HG02623 (cell line): ENCODE measurements around the gene ATG13.

ENCODE experiments used
- ATAC-seq: cut with Tn5 transposase; IDR thresholded peaks from one replicate; pipeline ENCODE4 v1.9.1; 2021; ENCODE audit warnings: moderate library complexity; ENCODE audit not compliant: unreplicated experiment

ATG13 gene

DNA sequence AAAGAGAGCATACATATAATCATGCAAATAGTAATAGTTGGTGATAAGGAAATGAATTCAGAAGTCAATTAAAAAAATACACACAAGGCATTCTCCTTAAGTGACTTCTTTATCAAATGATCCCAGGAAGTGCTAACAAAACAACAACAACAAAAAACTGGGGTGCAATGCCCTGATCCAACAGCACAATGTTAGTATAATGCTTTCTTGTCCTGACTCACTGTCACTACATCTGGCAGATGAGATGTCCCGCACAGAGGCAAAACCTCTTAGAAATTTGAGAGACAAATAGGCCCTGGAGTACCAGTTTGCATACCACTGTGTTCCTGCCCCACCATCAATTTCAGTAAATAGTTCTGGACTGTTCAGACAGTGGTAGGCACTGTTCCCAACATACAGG lies 12.6 kb upstream of the ATG13 start:
- no peak for ATAC-seq

DNA sequence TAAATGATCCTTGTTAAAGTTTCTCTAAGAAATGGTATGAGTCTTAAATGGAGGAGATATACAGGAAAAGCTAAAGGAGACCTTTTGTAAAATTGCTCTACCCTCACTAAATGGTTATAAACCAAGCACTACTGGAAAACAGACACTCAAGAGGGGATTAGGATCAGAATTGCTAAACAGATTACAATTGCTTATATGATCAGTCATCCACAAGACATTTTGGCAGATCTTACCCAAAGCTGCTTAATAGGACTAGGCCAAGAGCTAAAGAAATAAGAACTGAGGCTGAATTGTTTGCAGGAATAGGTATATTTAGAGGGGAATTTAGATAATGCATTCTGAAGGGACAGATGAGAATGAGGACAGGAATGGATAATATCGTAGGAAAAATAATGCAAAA lies 9.8 kb upstream of the ATG13 start:
- no peak for ATAC-seq

DNA sequence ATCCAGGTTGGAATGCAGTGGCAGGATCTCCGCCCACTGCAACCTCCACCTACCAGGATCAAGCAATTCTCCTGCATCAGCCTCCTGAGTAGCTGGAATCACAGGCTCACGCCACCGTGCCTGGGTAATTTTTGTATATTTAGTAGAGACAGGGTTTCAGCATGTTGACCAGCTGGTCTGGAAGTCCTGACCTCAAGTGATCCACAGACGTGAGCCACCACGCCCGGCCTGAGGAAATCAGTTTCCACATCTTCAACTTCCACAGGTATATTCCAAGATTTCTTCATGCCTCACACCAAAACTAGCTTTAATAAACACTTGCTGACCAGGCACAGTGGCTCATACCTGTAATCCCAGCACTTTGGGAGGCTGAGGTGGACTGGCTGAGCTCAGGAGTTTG lies 8.0 kb upstream of the ATG13 start:
- no peak for ATAC-seq

DNA sequence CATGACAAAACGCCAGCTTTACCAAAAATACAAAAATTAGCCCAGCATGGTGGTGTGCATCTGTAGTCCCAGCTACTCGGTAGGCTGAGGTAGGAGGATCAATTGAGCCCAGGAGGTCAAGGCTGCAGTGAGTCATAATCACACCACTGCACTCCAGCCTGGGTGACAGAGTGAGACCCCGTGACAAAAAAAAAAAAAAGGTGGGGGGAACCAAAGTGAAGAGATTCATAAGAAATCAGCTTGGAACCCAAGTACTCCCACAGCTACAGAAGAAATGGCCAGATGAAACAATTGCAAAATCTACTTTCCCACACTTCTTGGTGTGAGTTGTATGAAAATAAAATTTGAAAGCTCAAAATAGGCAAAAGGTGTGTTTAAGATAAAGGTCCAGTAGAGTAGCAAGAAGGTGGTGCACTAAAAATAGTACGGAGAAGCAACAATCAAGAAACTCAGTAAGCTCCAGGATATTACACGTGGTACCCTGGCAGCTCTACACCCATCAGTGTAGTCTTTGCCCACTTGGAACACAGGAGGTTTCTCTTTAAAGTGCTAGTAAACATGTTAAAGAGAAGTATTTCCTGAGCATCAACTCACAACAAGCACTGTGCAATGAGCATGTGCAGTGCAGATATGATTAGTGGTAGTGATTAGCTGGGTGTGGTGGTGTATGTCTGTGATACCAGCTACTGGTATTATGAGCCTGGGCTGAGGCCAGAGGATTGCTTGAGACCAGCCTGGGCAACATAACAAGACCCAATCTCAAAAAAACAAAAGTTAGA lies 5.6 kb upstream of the ATG13 start:
- ATAC-seq, result no peak

DNA sequence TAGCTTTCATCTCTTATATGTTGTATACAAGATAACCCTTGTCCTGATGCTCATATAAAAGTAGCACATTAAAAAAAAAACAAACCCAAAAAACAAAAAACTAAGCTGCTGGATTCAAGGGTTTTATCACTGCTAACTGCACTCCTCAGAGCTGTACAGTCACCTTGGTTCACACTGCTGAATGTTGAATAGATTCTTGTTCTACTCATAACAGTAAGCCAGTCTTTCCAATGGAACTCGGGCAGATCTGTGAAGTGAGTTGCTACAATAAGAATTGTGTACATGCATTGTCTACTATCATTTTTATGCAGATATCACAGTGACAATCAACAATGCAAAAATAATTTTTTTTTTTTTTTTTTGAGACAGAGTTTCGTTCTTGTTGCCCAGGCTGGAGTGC lies 5.0 kb upstream of the ATG13 start:
- no peak for ATAC-seq

DNA sequence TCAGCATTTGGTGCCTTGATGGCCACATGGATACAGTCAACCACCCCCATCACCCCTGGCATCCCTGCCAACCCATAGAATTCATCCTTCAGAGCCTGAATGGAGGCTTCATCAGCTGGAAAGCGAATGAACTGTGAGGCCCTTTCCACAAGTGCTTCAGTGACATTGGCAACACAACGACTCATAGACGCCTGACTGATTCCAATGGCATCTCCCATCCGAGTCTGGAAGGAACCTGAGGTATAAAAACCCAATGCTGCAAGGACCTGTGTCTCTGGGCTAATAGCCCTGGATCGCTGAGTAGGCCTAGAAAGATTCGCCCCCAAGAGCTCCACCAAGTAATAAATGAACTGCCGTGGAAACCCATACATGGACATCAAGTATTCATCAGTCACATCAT lies 1.6 kb upstream of the ATG13 start:
- no peak for ATAC-seq

DNA sequence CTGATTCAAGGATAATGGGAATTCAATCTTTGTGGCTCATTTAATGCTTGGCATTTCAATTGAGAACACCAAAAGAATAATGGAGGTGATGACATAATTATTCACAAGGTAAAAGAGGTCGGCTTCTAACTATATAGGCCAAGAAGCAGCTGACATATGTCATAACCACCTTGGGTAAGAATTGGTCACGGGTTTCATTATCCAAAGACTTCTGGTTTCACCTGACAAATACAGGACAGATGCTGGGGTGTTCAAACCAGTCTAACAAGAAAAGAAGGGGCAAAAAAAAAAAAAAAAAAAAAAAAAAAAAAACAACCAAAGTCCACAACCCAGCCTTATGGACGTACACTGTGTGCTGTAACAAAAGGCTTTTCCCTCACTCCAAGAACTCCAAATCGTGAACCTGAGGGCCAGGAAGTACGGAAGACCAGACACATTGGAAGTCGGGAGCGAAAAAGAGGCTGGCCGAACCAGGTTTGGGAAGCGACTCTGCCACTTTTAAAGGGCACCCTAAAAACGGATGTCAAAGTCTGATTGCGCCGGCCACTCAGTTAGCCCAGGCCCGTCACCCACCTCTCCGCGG lies 711 bp upstream of the ATG13 start:
- ATAC-seq, result no peak

DNA sequence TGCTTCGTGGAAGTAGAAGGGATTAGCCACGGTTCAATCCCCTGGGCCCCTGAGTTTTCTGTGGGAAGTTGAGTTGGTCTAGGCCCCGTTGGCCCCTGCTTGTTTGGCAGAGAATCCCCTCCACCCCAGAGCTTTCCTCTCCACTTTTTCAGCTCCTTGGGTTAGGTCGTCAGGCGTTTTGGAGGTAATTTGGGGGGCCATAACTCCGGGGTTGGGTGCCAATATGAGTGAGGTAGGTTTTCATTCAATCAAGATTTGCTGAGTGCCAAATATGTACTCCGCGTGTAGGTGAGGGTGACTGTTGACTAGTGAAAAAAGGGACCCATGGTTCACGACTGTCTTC lies 590 bp downstream of the ATG13 start:
- ATAC-seq, result no peak

DNA sequence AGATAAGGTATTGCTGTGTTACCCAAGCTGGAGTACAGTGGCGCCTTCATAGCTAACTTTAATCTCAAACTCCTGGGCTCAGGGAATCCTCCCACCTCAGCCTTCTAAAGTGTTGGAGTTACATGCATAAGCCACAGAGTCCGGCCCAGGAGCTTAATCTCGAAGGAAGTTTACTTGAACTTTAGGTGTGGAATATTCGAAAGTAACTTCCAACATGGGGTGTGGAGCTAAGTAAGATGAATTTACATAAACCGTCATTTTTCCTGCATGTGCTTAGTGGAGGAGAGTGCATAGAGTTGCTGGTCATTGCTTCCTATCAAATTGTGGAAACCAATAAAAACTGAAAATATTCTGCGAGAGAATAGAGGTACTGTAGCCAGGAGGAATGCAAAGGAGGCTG lies 1.5 kb downstream of the ATG13 start:
- no peak for ATAC-seq

DNA sequence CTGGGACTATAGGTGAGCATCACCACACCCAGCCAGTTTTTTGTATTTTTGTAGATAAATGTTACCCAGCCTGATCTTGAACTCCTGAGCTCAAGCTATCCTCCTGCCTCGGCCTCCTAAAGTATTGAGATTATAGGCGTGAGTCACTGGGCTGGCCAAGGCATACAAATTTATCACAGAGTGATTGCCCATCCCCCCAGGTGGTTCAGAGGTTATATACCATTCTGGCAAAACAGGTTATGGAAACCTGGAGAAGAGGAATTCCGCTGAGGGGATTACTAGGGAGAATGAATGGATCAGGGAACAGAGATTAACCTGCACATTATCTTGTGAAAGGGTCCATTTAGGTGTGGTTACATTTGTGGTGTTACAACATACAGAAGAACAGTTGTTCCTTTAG lies 8.1 kb downstream of the ATG13 start:
- ATAC-seq, result no peak

DNA sequence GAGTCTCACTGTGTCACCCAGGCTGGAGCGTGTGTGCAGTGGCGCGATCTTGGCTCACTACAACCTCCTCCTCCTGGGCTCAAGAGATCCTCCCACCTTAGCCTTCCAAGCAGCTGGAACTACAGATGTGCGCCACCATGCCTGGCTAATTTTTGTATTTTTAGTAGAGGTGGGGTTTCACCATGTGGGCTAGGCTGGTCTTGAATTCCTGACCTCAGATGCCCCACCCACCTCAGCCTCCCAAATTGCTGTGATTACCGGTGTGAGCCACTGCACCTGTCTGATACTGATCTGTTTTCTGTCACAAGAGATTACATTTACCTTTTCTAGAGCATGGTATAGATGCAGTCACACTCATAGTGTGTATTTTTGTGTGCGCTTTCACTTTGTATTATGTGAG lies 11.6 kb downstream of the ATG13 start:
- no peak for ATAC-seq

DNA sequence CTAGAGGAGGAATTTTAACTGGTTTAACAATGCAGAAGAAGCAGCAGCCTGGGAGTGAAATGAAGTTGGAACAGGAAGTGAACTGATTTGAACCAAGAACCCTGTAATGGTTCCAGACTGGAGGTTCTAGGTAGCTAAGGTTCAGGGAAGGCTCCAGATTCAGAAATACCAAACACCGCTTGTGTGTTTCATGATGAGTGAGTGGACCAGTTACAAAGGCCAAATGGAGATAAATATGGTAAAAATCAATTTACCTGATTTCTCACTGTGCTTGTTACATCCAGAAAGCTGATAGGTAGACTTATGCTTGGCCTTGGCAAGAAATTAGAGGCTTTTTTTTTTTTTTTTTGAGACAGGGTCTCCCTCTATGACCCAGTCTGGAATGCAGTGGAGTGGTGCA lies 12.9 kb downstream of the ATG13 start:
- ATAC-seq, result no peak

DNA sequence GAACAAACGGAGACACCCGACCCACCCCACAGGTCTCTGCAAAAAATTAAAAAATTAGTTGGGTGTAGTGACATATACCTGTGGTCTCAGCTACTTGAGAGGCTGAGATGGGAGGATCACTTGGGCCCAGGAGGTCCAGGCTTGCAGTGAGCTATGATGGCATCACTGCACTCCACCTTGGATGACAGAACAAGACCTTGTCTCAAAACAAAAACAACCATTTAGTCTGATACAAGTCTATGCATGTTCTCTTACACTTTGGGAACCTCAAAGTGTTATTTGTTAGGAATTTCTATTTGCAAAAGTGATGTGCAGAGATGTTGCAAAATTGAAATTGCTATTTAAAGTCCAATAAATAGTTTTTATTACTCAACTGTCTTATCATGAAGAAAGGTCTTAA lies 14.3 kb downstream of the ATG13 start:
- ATAC-seq, result no peak

DNA sequence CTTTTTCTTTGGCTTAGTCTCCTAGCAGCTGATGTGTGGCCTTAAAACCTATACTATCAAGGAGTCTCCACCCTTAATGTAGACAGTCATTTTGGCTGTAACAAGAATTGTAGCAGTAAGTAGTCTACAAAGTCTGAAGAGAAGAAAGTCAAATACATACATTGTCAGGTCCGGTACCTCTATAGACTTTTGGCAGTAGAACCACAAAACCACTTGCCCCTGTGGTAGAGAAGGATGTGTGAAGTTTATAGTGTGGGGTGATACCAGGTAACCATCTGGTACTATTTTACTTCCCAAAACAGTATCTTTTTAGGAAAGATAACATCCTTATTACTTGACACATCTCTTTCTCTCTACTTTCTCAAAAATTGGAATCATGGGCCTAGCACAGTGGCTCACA lies 15.1 kb downstream of the ATG13 start:
- ATAC-seq, result no peak

DNA sequence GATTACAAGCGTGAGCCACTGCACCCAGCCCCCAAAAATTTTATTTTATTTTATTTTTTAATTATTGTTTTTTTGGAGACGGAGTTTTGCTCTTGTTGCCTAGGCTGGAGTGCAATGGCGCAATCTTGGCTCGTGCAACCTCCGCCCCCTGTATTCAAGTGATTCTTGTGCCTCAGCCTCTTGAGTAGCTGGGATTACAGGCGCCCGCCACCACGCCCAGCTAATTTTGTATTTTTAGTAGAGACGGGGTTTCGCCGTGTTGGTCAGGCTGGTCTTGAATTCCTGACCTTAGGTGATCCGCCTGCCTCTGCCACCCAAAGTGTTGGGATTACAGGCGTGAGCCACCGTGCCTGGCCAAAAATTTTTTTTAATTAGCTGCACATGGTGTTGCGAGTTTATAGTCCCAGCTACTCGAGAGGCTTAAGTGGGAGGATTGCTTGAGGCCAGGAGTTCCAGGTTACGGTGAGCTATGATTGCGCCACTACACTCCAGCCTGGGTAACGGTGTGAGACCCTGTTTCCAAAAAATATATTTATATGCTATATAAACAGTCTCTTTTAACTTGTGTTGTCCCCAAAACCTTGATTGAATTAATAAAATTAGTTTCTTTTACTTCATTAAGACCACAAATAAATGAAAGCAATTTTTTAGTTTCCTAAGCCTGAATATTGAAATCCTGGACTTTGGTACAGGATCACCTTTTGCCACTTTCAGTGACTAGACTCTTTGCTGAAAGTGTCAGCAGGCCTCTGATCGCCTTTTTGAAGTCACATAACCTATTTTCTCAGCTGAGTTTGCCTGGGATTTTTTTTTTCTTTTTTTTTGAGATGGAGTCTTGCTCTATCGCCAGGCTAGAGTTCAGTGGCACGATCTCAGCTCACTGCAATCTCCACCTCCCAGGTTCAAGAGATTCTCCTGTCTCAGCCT lies 16.2 kb downstream of the ATG13 start:
- no peak for ATAC-seq

DNA sequence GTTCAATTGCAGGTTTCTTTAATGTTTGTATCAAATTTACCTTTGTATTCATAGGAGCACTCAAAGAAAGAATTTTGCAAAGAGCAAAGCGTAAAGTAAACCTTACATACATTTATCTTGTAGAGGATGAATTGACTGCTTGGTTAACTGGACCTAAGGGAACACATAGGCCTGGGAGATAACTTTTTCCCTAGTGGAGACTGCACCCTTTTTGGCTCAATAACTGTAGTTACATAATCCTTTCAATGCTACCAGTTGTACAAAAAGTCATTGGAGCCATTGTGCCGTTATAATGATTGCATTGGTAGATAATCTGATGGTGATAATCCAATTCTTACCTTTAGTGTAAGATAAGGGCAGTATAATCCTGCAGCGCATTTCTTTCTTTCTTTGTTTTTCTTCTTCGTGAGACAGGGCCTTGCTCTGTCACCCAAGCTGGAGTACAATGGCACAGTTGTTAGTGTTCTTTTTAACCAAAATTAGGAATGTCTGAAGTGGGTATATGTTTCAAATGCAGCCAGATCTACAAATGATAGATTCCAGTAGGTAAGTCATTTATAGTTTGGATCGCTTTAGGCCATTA lies 18.3 kb downstream of the ATG13 start:
- ATAC-seq, result no peak

DNA sequence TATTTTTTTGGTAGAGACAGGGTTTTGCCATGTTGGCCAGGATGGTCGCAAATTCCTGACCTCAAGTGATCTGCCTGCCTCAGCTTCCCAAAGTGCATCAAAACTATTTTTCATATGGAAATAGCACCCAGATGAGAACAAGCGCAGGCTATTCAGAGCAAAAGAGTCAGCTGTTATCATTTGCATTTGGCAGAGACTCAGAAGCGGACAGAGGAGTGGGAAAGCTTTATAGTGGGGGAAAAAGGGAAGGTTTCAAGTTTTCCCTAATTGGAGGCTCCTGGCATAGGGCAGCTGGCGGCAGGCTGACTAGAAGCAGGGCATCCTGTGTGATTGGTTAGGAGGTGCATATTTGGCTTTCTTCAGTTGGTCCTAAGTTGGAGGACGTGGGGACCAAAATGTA lies 20.2 kb downstream of the ATG13 start:
- ATAC-seq, result no peak

DNA sequence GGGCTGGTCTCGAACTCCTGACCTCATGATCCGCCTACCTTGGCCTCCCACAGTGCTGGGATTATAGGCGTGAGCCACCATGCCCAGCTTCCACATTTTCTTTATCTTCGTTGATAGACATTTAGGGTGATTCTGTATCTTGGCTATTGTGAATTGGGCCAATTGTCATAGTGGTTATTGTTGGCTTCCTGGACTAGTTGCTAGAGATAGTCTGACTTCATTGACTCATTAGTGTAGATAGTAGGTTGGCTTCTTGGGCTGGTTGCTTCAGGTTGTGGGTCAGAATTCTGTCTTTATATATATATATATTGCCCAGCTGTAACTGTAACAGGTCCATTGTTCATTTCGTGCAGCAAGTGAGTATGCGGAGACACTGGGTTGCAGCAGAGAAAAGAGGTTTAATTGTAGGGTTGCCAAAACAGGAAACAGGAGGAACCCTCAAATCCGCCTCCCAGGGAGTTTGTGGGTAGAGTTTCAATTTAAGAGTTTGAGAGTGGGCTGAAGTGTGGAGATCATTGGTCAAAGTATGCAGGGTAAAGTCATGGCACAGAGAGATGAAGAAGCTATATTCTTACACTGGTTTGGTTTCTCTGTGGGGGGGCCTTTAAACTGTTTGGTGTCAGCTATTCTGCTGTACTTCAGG lies 22.0 kb downstream of the ATG13 start:
- no peak for ATAC-seq

DNA sequence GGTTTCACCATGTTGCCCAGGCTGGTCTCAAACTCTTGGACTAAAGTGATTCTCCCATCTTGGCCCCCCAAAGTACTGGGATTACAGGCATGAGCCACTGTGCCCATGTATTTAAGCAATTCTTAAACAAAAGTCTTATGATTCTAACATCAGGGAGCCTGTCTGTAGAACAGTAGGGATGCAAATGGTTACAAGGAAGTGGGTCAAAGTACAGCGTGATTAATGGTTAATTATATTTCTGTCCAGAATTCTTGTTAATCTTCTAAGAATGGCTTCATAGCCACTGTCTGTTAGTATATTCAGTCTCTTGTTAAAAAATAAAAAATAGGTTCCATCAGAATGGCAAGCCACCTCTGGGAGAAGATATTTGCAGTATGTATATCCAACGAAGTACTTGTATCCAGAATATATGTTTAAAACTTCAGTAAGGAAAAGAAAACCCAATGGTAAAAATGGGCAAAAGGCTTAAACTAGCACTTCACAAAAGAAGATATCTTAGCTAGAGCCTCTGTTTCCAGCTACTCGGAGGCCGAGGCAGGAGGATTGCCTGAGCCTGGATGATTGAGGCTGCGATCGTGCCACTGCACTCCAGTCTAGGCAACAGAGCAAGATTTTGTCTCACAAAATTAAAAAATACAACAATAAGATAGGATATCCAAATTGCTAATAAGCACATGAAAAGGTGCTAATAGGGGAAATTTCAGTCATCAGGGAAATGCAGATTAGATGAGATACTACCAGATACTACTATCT lies 22.9 kb downstream of the ATG13 start:
- no peak for ATAC-seq

DNA sequence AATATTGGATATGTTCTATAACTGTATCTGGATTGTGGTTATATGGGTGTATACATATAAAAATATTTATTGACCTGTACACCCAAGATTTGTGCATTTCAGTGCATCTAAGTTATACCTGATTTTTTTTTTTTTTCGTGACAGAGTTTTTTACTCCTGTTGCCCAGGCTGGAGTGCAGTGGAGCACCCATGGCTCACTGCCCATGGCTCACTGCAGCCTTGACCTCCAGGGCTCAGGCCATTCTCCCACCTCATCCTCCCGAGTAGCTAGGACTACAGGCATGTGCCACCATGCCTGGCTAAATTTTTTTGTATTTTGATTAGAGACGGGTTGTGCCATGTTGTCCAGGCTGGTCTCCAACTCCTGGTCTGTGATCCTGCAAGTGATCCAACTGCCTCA lies 24.3 kb downstream of the ATG13 start:
- no peak for ATAC-seq
